Cardiac muscle cell (in vitro differentiated cells and primary cell): ENCODE data around the gene SLC6A6. TPM values are rescaled to one million over a fixed set of nuclear protein-coding genes. Genes with fewer than 3 reads are reported as not detected.

Experiments used
- DNase-seq, 2 donors: peaks; one replicate each; pipeline versions ENCODE4 v3.0.0 to v3.0.0-alpha.2; 2010 to 2017; ENCODE audit warnings: low read depth in 1 of 2, low spot score in 1 of 2
- H3K27ac ChIP-seq: fragments of 200-600 bp; sonication (generic); 2 replicates; pipeline ENCODE4 v1.5.1; 2016
- H3K27me3 ChIP-seq: fragments of 200-600 bp; sonication (generic); 2 replicates; pipeline ENCODE4 v1.6.0; 2016; ENCODE audit warnings: control low read depth
- H3K36me3 ChIP-seq: fragments of 200-600 bp; sonication (generic); 2 replicates; pipeline ENCODE4 v1.5.1; 2016; ENCODE audit warnings: control low read depth
- H3K4me1 ChIP-seq: fragments of 200-600 bp; sonication (generic); 2 replicates; pipeline ENCODE4 v1.8.1; 2017; ENCODE audit warnings: low read depth, mild to moderate bottlenecking, mixed run types
- H3K4me3 ChIP-seq: fragments of 200-600 bp; sonication (generic); 2 replicates; pipeline ENCODE4 v1.5.1; 2016; ENCODE audit warnings: mild to moderate bottlenecking
- H3K9me3 ChIP-seq: fragments of 200-600 bp; sonication (generic); 2 replicates; pipeline ENCODE4 v1.5.1; 2017; ENCODE audit warnings: low read depth, mild to moderate bottlenecking, control low read depth
- CTCF ChIP-seq: IDR thresholded peaks from 2 replicates; pipeline ENCODE4 v1.5.1; 2012; ENCODE audit warnings: low read depth, mild to moderate bottlenecking, low read length
- polyA plus RNA-seq: library from polyadenylated mRNA; unstranded; fragments of >200 nt; fragmentation: Nextera tagmentation; extraction: Ambion mirVana; gene quantifications from 2 replicates; pipeline ENCODE4 v1.2.1, GENCODE V29; 2016
- total RNA-seq: library from RNA; depleted of rRNA; stranded (reverse); fragments of >200 nt; gene quantifications from 2 replicates; pipeline ENCODE4 v1.2.3, GENCODE V29; 2016

The SLC6A6 gene
- total and polyA plus RNA-seq, 2 experiments from 2014 or later, result 5.4 to 19.7 TPM

GRCh38 chr3:14538451-14539088 is 136.2 kb downstream of the SLC6A6 start:
- Histone ChIP-seq H3K9me3 (no peaks in the 10 kb centered on the region), H3K27ac (no peak overlapping the region), H3K4me1 (peaks cover 1% of the 10 kb centered on the region), H3K36me3 (no peaks in the 10 kb centered on the region), H3K27me3 (no peaks in the 10 kb centered on the region), H3K4me3 (no peak overlapping the region)
- no peak for TF ChIP-seq CTCF
- no peak for DNase-seq

Other genes starting within 250 kb of the SLC6A6 start
- 29.0 and 37.7 TPM in 2 replicates for gene XPC, start 224.0 kb upstream of the SLC6A6 start, total RNA-seq
- 26.6 and 38.8 TPM in 2 replicates for gene XPC, start 224.0 kb upstream of the SLC6A6 start, polyA plus RNA-seq
- gene LSM3, start 223.8 kb upstream of the SLC6A6 start, total RNA-seq, result 5.9 and 11.2 TPM in 2 replicates
- 27.2 and 32.2 TPM in 2 replicates for gene LSM3, start 223.8 kb upstream of the SLC6A6 start, polyA plus RNA-seq
- 0.06 TPM in 1 of 2 replicates, not detected in the other for gene GRIP2, start 137.7 kb downstream of the SLC6A6 start, total RNA-seq
- gene GRIP2, start 137.7 kb downstream of the SLC6A6 start, polyA plus RNA-seq, result not detected in 2 replicates
- 11.7 and 18.6 TPM in 2 replicates for gene CCDC174, start 249.2 kb downstream of the SLC6A6 start, total RNA-seq
- gene CCDC174, start 249.2 kb downstream of the SLC6A6 start, polyA plus RNA-seq, result 19.2 and 20.2 TPM in 2 replicates